H54 (cell line): Measurements from ENCODE around the gene THBS4.
"Not testable (repeated sequence)": the region's sequence is repeated elsewhere in the genome, so short reads cannot be mapped to it uniquely, and the experiment has no call there.

Experiments used
- DNase-seq: peaks from one replicate; pipeline ENCODE4 v3.0.0; 2011; ENCODE audit warnings: low spot score, mixed read lengths; ENCODE audit not compliant: insufficient read length
- FAIRE-seq: peaks from 3 replicates; lab custom pipeline; 2011; peaks lifted over from hg19 to GRCh38; lab: Jason Lieb, UNC
- POLR2A ChIP-seq: IDR thresholded peaks from 2 replicates; pipeline ENCODE4 v1.6.1; 2011; ENCODE audit warnings: low read depth, mild to moderate bottlenecking, low read length

Gene THBS4

GRCh38 chr5:80105698-80106439 is 70.7 kb downstream of the THBS4 start:
- no peak for TF ChIP-seq POLR2A
- no peak for DNase-seq
- no peak for FAIRE-seq

- FAIRE-seq = no peak
- TF ChIP-seq POLR2A = no peak
- no peak for DNase-seq
Measured at GRCh38 chr5:80106916-80107315, 71.8 kb downstream of the THBS4 start.

- DNase-seq = no peak
- TF ChIP-seq POLR2A = no peak
- no peak for FAIRE-seq
Measured at GRCh38 chr5:80109646-80110478, 74.7 kb downstream of the THBS4 start.

GRCh38 chr5:80111376-80111990 is 76.3 kb downstream of the THBS4 start:
- not testable (repeated sequence) for FAIRE-seq, DNase-seq

GRCh38 chr5:80114860-80115259 is 79.7 kb downstream of the THBS4 start:
- FAIRE-seq (no peak), DNase-seq (no peak)
- no peak for TF ChIP-seq POLR2A

- DNase-seq (no peak), FAIRE-seq (no peak)
- no peak for TF ChIP-seq POLR2A
Measured at GRCh38 chr5:80116000-80116399, 80.9 kb downstream of the THBS4 start.

GRCh38 chr5:80116465-80116864 is 81.3 kb downstream of the THBS4 start:
- no peak for TF ChIP-seq POLR2A
- no peak for DNase-seq
- no peak for FAIRE-seq

- FAIRE-seq = no peak
- no peak for TF ChIP-seq POLR2A
- no peak for DNase-seq
Measured at GRCh38 chr5:80117446-80117845, 82.3 kb downstream of the THBS4 start.

- DNase-seq (no peak), FAIRE-seq (no peak)
- TF ChIP-seq POLR2A = no peak
Measured at GRCh38 chr5:80119372-80119771, 84.2 kb downstream of the THBS4 start.

GRCh38 chr5:80122579-80122978 is 87.4 kb downstream of the THBS4 start:
- FAIRE-seq (no peak), DNase-seq (no peak)
- no peak for TF ChIP-seq POLR2A

GRCh38 chr5:80124121-80124918 is 89.2 kb downstream of the THBS4 start:
- FAIRE-seq (no peak), DNase-seq (no peak)
- no peak for TF ChIP-seq POLR2A

- TF ChIP-seq POLR2A = no peak
- no peak for DNase-seq
- no peak for FAIRE-seq
Measured at GRCh38 chr5:80125022-80125961, 90.1 kb downstream of the THBS4 start.

- FAIRE-seq = peak; percentile 72
- peak; percentile 49 for DNase-seq
- TF ChIP-seq POLR2A = no peak
Measured at GRCh38 chr5:80125962-80126480, 90.9 kb downstream of the THBS4 start.
